22Rv1 (cell line): ENCODE results near the gene C10orf143.
"Not testable (repeated sequence)": the region's sequence is repeated elsewhere in the genome, so short reads cannot be mapped to it uniquely, and the experiment has no call there.

Experiments
- CTCF ChIP-seq: fragments of 450-650 bp; IDR thresholded peaks from 2 replicates; pipeline ENCODE4 v1.5.1; 2017; ENCODE audit warnings: mild to moderate bottlenecking
- ZFX ChIP-seq: fragments of 450-650 bp; IDR thresholded peaks from 2 replicates; pipeline ENCODE4 v1.6.1; 2017; ENCODE audit warnings: antibody characterized with exemption, borderline replicate concordance

DNA sequence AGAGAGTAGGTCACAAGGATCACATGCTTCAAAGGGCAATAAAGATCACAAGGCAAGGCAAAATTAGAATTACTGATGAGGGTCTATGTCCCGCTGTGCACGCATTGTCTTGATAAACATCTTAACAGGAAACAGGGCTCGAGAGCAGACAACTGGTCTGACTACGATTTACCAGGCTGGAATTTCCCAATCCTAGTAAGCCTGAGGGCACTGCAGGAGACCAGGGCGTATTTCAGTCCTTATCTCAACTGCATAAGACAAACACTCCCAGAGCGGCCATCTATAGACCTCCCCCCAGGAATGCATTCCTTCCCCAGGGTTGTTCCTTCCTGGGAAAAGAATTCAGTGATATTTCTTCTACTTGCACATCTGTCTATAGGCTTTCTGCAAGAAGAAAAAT, 6.9 kb upstream of the C10orf143 start:
- TF ChIP-seq CTCF, ZFX: not testable (repeated sequence)
